ENCODE results near the gene DNAJC3. TPM values are rescaled to one million over a fixed set of nuclear protein-coding genes. Genes with fewer than 3 reads are reported as not detected.

The DNAJC3 gene
- polyA plus RNA-seq, 1 of the 3 experiments (the other 2 are of a cell fraction) = 5.8 TPM

DNA sequence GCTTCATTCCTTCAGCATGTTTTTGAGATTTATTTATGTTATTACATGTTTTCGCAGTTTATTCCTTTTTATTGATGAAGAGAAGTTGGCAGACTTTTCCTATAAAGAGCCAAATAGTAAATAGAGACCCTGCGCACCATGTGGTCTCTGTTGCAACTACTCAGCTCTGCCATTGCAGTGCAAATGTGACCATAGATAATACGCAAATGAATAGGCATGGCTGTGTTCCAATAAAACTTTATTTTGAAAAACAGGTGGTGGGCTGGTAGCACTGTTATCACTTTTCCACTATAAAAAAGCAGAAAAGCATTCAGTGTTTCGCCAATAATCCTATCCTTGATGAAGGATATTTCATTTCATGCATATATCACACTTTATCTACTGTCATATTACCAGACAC lies 95.0 kb downstream of the DNAJC3 start (continued):
- TF ChIP-seq, protein P1, sequence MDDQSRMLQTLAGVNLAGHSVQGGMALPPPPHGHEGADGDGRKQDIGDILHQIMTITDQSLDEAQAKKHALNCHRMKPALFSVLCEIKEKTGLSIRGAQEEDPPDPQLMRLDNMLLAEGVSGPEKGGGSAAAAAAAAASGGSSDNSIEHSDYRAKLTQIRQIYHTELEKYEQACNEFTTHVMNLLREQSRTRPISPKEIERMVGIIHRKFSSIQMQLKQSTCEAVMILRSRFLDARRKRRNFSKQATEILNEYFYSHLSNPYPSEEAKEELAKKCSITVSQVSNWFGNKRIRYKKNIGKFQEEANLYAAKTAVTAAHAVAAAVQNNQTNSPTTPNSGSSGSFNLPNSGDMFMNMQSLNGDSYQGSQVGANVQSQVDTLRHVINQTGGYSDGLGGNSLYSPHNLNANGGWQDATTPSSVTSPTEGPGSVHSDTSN (IDR thresholded peaks at IDR 0.05) = no peak
- no peak for TF ChIP-seq NFIC (IDR thresholded peaks at IDR 0.05; ENCODE audit: borderline replicate concordance)
- TF ChIP-seq RFX5 (IDR thresholded peaks at IDR 0.05; ENCODE audit: low read length) = no peak
- TF ChIP-seq ELF1 (IDR thresholded peaks at IDR 0.05) = no peak
- no peak for TF ChIP-seq YY1 (IDR thresholded peaks at IDR 0.05; ENCODE audit: low read depth)
- TF ChIP-seq NRF1 (IDR thresholded peaks at IDR 0.05; ENCODE audit: low read depth, low read length) = no peak
- TF ChIP-seq MEF2A (IDR thresholded peaks at IDR 0.05; ENCODE audit: borderline replicate concordance, low read depth) = no peak
- TF ChIP-seq FOXJ3 (CRISPR knock-in tag; IDR thresholded peaks at IDR 0.05) = no peak
- TF ChIP-seq GATA2 (CRISPR knock-in tag; IDR thresholded peaks at IDR 0.05) = no peak; the same call in none of the 2 replicates
- TF ChIP-seq GABPA (IDR thresholded peaks at IDR 0.05; ENCODE audit: low read depth) = no peak

DNA sequence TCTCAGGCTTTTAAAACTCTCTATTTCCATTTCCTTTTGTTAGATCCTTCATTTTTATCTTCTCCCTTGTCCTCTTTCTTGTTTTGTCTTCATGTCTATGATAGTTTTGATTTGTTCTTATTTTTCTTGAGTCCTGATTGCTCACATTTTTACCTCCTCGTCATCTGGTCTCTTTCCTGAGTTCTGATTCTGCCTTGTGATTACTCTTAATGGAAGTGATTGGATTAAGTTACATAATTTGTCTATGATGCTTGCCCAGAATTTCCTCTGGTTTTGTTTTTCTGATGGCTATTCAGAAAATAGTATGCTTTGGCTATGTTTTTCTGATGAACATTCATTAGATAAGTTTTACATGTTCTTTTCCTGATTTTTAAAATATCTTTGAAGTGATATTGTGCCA lies 102.6 kb downstream of the DNAJC3 start:
- peaks cover 3% of the 10 kb centered on the region; the same call in 1 of the 2 replicates for H3K79me2 ChIP-seq (ENCODE audit: insufficient read depth)
- no peaks in the 10 kb centered on the region for H3F3A ChIP-seq (replicated peaks; ENCODE audit: insufficient read depth)
- H3K36me3 ChIP-seq (replicated peaks in 1 of 2; ENCODE audit: control insufficient read depth in 1 of 2, insufficient read depth in 2 of 2, low read length in 1 of 2) = peaks cover 6 to 23% of the 10 kb centered on the region in 2 experiments
- no peak overlapping the region for H3K4me3 ChIP-seq (ENCODE audit: low read depth in 2 of 2, low read length in 1 of 2)
- H3K27ac ChIP-seq (ENCODE audit: low read depth in 2 of 2, low read length in 1 of 2) = peak overlapping the region in 1 of 2 experiments; percentile 66; a peak in 2 of 4 replicates
- no peaks in the 10 kb centered on the region for H3K9me2 ChIP-seq
- DNase-seq = peak; percentile 32
- H2AFZ ChIP-seq (ENCODE audit: low read depth) = no peak overlapping the region
- H4K20me1 ChIP-seq (ENCODE audit: insufficient read depth) = no peaks in the 10 kb centered on the region
- no peaks in the 10 kb centered on the region for H3K9me3 ChIP-seq
- H3K27me3 ChIP-seq (ENCODE audit: insufficient read depth) = no peaks in the 10 kb centered on the region
- ChIA-PET POLR2A (no interaction called here), CTCF (interaction anchor here (1.7 kb wide), 1 partner anchor 15 kb away, joined by 4 read pairs; no protein-coding TSS in a partner anchor)
- no peak overlapping the region for H3K9ac ChIP-seq
- H3K4me2 ChIP-seq = no peak overlapping the region
- TF ChIP-seq EP300 (IDR thresholded peaks at IDR 0.05; ENCODE audit: borderline replicate concordance in 1 of 2, low read depth in 1 of 2, low read length in 1 of 2) (peak in 1 of 2 experiments; percentile 32; a peak in 1 of 4 replicates), RCOR1 (IDR thresholded peaks at IDR 0.05; ENCODE audit: low read length) (0 out of 2 replicates have a peak, but pooled peaks have one; percentile 40), RXRA (IDR thresholded peaks at IDR 0.05; ENCODE audit: borderline replicate concordance, low read depth) (no peak), EZH2phosphoT487 (IDR thresholded peaks at IDR 0.05; ENCODE audit: borderline replicate concordance, low read depth) (no peak), GATA2 (CRISPR knock-in tag; IDR thresholded peaks at IDR 0.05) (peak; percentile 57), MEF2A (IDR thresholded peaks at IDR 0.05; ENCODE audit: borderline replicate concordance, low read depth) (no peak)
- TF ChIP-seq, protein P2, sequence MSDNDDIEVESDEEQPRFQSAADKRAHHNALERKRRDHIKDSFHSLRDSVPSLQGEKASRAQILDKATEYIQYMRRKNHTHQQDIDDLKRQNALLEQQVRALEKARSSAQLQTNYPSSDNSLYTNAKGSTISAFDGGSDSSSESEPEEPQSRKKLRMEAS (IDR thresholded peaks at IDR 0.05; ENCODE audit: low read depth) = no peak
- TF ChIP-seq, protein P3, sequence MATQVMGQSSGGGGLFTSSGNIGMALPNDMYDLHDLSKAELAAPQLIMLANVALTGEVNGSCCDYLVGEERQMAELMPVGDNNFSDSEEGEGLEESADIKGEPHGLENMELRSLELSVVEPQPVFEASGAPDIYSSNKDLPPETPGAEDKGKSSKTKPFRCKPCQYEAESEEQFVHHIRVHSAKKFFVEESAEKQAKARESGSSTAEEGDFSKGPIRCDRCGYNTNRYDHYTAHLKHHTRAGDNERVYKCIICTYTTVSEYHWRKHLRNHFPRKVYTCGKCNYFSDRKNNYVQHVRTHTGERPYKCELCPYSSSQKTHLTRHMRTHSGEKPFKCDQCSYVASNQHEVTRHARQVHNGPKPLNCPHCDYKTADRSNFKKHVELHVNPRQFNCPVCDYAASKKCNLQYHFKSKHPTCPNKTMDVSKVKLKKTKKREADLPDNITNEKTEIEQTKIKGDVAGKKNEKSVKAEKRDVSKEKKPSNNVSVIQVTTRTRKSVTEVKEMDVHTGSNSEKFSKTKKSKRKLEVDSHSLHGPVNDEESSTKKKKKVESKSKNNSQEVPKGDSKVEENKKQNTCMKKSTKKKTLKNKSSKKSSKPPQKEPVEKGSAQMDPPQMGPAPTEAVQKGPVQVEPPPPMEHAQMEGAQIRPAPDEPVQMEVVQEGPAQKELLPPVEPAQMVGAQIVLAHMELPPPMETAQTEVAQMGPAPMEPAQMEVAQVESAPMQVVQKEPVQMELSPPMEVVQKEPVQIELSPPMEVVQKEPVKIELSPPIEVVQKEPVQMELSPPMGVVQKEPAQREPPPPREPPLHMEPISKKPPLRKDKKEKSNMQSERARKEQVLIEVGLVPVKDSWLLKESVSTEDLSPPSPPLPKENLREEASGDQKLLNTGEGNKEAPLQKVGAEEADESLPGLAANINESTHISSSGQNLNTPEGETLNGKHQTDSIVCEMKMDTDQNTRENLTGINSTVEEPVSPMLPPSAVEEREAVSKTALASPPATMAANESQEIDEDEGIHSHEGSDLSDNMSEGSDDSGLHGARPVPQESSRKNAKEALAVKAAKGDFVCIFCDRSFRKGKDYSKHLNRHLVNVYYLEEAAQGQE (IDR thresholded peaks at IDR 0.05; ENCODE audit: low read depth, low read length) = no peak
- WGBS (ENCODE audit: low lambda C conversion rate) = 57% methylated on average over 1 of the region's 1 CpG
- peaks cover 8 to 15% of the 10 kb centered on the region in 2 experiments; a peak in 3 of 4 replicates for H3K4me1 ChIP-seq (ENCODE audit: control insufficient read depth in 1 of 2, insufficient read depth in 2 of 2, low read depth in 1 of 2, low read length in 1 of 2)
